GM12891 (cell line): ENCODE measurements around the gene KRT37.

Source experiments
- POLR2A ChIP-seq: IDR thresholded peaks from 2 replicates; pipeline ENCODE4 v1.6.1; 2011; ENCODE audit warnings: low read depth, low read length, control low read depth
- POLR2AphosphoS5 ChIP-seq: IDR thresholded peaks from 2 replicates; pipeline ENCODE4 v1.6.1; 2011; ENCODE audit warnings: low read depth, low read length, control low read depth
- SPI1 ChIP-seq: IDR thresholded peaks from 2 replicates; pipeline ENCODE4 v1.6.1; 2011; ENCODE audit warnings: low read depth, low read length, control low read depth
- TAF1 ChIP-seq: IDR thresholded peaks from 2 replicates; pipeline ENCODE4 v1.6.1; 2011; ENCODE audit warnings: low read depth, low read length, control low read depth

DNA sequence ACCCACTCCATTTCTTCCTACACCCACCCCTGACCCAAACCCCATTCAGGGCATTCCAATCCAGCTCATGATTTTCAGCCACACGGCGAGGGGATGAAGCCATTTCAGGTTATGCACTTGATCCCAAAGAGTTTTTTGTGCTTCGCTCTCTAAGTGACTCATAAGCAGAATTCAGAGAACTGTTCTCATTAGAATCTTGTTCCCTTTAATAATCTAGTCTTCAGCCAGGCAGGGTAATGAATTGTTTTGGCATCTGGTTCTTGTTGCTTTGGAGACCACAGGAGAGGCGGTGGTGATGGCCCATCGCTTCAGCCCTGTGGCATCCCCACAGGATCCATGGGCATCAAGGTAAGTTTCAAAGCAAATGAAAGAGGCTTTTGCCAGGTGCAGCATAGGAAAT, 22.2 kb downstream of the KRT37 start:
- TF ChIP-seq POLR2A (no peak), POLR2AphosphoS5 (no peak), SPI1 (no peak), TAF1 (no peak)
